H7 (cell line): ENCODE data around the gene CCDC187. TPM values are rescaled to one million over a fixed set of nuclear protein-coding genes. Genes with fewer than 3 reads are reported as not detected.

Experiments used
- DNase-seq: peaks from one replicate; pipeline ENCODE4 v3.0.0; 2012
- H3K27me3 ChIP-seq: 2 replicates; pipeline ENCODE4 v1.6.0; 2011; ENCODE audit warnings: mild to moderate bottlenecking, low read length; ENCODE audit not compliant: control insufficient read depth, insufficient read depth
- H3K36me3 ChIP-seq: replicated peaks from 2 replicates; pipeline ENCODE4 v1.5.1; 2011; ENCODE audit warnings: low read length; ENCODE audit not compliant: control insufficient read depth, insufficient read depth
- H3K4me3 ChIP-seq: 2 replicates; pipeline ENCODE4 v1.5.1; 2011; ENCODE audit warnings: low read depth, mild to moderate bottlenecking, control low read depth, low read length, moderate library complexity; ENCODE audit not compliant: insufficient read depth
- total RNA-seq: library from RNA; depleted of rRNA; stranded (reverse); fragments of >200 nt; shearing (Covaris generic); gene quantifications from 2 replicates; pipeline ENCODE4 v1.2.3, GENCODE V29; 2014

CCDC187 gene
- total RNA-seq, 1 experiment from 2014 or later = not detected

- Histone ChIP-seq H3K27me3 (no peaks in the 10 kb centered on the region), H3K4me3 (no peak overlapping the region), H3K36me3 (no peaks in the 10 kb centered on the region)
- no peak for DNase-seq
Measured at GRCh38 chr9:136252846-136253245, 51.0 kb downstream of the CCDC187 start.

DNA sequence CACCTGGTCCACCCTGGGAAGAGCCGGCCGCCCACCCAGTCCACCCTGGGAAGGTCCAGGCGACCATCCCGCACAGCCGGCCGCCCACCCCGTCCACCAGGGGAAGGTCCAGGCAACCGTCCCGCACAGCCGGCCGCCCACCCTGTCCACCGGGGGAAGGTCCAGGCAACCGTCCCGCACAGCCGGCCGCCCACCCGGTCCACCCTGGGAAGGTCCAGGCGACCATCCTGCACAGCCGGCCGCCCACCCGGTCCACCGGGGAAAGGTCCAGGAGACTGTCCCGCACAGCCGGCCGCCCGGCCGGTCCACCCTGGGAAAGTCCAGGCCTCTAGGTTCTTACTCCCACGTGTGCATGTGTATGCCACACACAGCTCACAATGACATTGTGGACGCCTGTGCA, 51.6 kb downstream of the CCDC187 start:
- Histone ChIP-seq H3K27me3 (no peaks in the 10 kb centered on the region), H3K36me3 (no peaks in the 10 kb centered on the region), H3K4me3 (no peak overlapping the region)
- no peak for DNase-seq

GRCh38 chr9:136251264-136252115, 52.4 kb downstream of the CCDC187 start:
- no peak overlapping the region for H3K4me3 ChIP-seq
- no peak for DNase-seq
- no peaks in the 10 kb centered on the region for H3K36me3 ChIP-seq
- H3K27me3 ChIP-seq = peaks cover 3% of the 10 kb centered on the region

DNA sequence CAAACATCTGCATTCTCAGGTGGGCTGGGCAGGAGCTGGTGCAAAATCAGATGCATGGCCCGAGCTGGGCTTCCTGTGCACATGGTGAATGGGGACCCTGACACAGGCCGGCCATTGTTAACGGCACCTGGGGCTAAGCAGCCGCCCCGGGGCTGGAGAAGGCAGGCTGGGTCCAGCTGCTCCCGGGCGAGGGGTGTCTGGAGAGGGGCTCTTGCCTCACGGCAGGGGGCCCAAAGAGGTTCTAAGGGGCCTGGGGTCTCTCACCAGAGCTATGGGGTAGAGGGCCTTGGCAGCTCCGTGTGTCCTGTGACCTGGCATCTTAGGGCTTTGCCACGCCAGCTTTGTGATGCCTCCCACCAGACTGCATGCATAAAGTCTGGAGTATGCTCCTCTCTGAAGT, 53.2 kb downstream of the CCDC187 start:
- DNase-seq = no peak
- H3K27me3 ChIP-seq = peaks cover 3% of the 10 kb centered on the region
- H3K4me3 ChIP-seq = no peak overlapping the region
- no peaks in the 10 kb centered on the region for H3K36me3 ChIP-seq

- no peak overlapping the region for H3K4me3 ChIP-seq
- no peaks in the 10 kb centered on the region for H3K36me3 ChIP-seq
- H3K27me3 ChIP-seq = peaks cover 3% of the 10 kb centered on the region
- no peak for DNase-seq
Measured at GRCh38 chr9:136249877-136250559, 53.9 kb downstream of the CCDC187 start.

- H3K27me3 ChIP-seq = peaks cover 3% of the 10 kb centered on the region
- no peak overlapping the region for H3K4me3 ChIP-seq
- DNase-seq = no peak
- H3K36me3 ChIP-seq = no peaks in the 10 kb centered on the region
Measured at GRCh38 chr9:136248951-136249876, 54.7 kb downstream of the CCDC187 start.

DNA sequence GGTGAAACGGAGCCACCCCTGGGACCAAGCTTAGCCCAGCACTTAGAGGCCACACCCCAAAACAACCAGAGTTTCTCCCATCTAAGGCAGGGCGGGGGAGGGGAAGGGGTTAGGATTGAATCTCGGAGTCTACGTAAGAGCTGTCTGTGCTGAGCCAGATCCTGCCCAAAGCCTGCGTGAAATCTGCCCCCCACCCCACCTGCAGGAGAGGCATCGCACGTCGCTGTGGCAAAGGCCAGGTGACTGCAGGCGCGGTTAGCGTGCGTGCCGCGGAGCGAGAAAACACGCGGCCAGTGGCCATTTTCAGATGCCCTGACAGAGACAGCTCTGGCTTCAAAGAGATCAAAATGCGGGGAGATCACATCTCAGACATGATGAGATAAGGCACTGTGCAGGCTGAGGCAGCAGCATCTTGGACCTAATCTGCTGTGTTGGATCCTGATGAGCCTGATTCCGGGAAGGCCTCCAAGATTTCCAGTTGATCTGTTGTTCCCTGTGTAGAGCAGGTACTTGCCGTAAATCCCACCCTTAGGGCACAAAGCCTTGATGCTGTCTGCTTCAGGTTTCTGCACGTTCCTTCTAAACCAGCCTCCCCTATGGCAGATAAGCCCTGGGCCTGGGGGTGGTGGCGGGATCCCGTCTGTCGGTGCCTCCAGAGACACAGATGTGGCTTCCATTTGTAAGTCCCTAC, 55.8 kb downstream of the CCDC187 start:
- Histone ChIP-seq H3K4me3 (no peak overlapping the region), H3K27me3 (peaks cover 3% of the 10 kb centered on the region), H3K36me3 (no peaks in the 10 kb centered on the region)
- no peak for DNase-seq

- H3K4me3 ChIP-seq = no peak overlapping the region
- no peak for DNase-seq
Measured at GRCh38 chr9:136247551-136247916, 56.4 kb downstream of the CCDC187 start.

GRCh38 chr9:136246849-136247550, 56.9 kb downstream of the CCDC187 start:
- no peak for DNase-seq
- no peak overlapping the region for H3K4me3 ChIP-seq
- H3K36me3 ChIP-seq = no peaks in the 10 kb centered on the region
- peaks cover 3% of the 10 kb centered on the region for H3K27me3 ChIP-seq

More at GRCh38 chr9:136247551-136247916, 56.4 kb downstream of the CCDC187 start:
- Histone ChIP-seq H3K27me3 (peaks cover 3% of the 10 kb centered on the region), H3K36me3 (no peaks in the 10 kb centered on the region)

GRCh38 chr9:136245219-136246150, 58.4 kb downstream of the CCDC187 start, which contains the start of gene QSOX2:
Gene QSOX2, minus strand, starts transcription at chr9:136245812. Its CDS starts 9 bp downstream, at chr9:136245803.
- DNase-seq = peak; percentile 99
- Histone ChIP-seq H3K36me3 (no peaks in the 10 kb centered on the region), H3K27me3 (peaks cover 3% of the 10 kb centered on the region), H3K4me3 (peak within 1 kb of the TSS; percentile 84)

- DNase-seq = no peak
- Histone ChIP-seq H3K36me3 (no peaks in the 10 kb centered on the region), H3K4me3 (peak overlapping the region; percentile 84), H3K27me3 (peaks cover 3% of the 10 kb centered on the region)
Measured at GRCh38 chr9:136244969-136245218, 59.0 kb downstream of the CCDC187 start.

- no peaks in the 10 kb centered on the region for H3K36me3 ChIP-seq
- no peak for DNase-seq
- peak overlapping the region; percentile 84 for H3K4me3 ChIP-seq
- H3K27me3 ChIP-seq = peaks cover 3% of the 10 kb centered on the region
Measured at GRCh38 chr9:136244122-136244968, 59.5 kb downstream of the CCDC187 start.
